RPMI8226 (cell line): ENCODE data around the gene ATF7.

ENCODE experiments used
- DNase-seq: peaks from one replicate; pipeline ENCODE4 v3.0.0-alpha.2; 2015

The ATF7 gene

DNA sequence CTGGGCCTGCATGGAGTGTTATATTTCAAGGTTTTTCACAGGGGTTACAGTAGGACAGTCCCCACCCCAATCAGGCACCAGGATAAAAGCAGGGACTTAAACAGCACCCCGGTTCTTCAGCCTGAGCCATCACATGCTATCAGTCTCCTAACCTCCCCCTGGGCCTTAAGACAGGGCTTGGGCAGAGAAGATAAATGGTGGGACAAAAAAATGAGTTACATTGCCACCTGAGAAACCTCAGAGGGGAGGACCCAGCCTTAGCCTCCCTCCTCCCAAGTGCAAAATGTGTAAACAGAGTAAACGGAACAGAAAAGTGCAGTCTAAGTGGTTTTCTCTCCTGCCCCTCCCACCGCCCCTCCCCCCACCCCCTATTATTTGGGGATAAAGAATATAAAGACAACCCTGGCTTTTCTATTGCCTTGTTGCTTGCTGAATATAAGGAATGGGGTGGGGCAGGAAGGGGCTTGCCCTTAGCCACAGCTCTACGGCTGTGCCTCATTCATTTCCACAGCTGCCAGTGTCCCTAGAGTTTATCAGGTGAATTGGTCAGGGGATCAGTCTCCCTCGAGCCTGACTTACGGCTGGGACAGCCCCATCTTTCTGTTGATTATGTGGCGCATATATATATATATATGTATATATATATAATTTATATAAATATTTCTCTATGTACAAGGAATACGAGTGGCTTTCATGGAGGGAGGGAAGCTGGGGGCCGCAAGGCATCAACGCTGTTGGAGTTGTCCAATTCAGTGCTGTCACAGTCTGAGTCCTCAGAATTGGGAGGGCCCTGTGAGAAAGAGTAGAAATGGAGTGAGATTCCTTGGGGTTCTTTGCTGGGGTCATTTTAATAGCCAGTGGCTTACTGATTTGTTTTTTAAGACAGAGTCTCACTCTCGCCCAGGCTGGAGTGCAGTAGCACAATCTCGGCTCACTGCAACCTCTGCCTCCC lies 145.4 kb downstream of the ATF7 start:
- DNase-seq = peak; percentile 42

DNA sequence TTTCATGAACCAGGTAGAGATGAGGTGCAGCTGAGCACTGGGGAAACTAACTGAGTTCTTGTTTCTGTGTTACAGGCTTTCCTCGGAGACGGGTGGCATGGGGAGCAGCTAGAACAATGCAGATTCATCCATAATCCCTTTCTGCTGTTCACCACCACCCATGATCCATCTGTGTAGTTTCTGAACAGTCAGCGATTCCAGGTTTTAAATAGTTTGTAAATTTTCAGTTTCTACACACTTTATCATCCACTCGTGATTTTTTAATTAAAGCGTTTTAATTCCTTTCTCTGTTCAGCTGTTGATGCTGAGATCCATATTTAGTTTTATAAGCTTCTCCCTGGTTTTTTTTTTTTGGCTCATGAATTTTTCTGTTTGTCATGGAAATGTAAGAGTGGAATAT lies 146.9 kb downstream of the ATF7 start:
- no peak for DNase-seq

DNA sequence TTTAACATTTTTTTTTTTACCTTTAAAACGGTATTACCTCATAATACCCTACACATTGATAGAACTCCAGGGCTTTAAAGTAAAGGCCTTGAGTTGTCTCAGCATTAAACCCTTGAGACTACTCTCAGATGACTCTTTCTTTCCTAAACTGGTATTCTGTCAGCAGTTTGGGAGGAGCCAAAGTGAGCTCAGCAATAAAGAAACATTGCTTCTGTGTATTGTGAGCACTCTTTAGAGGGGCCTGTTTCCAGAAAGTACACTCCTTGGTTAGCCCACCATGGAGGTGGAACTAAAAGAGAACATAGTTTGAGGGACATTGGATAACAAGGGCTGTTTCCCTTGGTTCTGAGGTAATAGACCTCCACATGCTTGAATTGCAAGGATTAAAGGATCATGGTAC lies 147.3 kb downstream of the ATF7 start:
- DNase-seq = no peak

DNA sequence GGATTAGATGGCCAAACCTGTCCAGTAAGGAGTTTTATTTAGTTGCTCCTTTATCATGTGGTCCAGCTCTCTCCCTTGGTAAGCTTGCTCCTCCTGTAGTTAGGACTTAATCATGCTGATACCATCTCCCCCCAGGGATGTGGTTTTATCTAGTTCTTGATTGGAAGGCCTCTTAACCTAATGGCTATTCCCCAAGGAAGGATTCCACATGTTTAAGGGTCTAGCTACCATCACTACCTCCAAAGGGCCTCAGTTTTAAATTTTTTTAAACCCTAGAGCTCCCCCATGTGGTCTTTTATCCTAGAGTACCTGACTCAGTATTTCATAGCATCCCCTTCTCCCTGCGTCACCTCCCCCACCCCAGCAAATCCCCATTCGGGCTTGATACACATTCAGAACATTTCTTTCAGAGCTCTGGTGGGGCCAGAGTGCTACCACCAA lies 149.4 kb downstream of the ATF7 start:
- no peak for DNase-seq

DNA sequence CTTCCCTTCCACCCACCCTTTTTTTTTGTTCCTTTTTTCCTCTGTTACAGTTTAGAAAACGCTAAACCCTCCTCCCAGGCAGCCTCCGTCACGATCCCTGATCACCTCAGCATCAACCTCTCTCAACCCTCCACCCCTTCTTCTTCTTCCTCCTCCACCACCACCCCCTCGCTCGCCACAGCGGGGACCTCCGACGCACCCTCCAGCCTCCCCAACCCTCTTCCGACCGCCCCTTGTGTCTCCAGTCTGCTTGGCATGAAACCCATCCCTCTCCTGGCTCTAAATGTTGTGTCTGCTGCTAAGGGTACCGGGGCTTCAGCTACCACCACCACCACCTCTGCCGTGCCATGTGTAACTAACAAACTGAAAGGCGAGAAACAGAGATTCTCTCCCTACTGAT lies 151.4 kb downstream of the ATF7 start:
- DNase-seq = no peak

DNA sequence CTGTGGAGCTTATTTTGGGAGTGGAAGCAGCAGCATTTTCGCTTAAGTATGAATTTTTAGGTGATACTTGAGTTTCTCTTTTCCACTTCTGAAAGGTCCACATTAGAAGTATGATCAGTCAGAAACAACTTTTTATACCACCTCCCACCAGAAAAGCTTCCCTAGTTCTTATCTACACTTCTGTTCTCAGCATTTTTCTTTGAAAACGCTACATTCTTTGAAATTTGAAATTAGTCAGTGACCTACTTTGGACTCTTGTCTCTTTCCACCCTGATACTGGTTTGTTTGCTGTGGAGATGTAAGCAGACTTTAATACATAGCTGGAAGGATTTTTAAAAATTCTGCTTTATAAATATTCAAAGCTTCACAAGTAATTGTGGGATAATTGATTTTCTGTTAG lies 152.1 kb downstream of the ATF7 start:
- DNase-seq = no peak

DNA sequence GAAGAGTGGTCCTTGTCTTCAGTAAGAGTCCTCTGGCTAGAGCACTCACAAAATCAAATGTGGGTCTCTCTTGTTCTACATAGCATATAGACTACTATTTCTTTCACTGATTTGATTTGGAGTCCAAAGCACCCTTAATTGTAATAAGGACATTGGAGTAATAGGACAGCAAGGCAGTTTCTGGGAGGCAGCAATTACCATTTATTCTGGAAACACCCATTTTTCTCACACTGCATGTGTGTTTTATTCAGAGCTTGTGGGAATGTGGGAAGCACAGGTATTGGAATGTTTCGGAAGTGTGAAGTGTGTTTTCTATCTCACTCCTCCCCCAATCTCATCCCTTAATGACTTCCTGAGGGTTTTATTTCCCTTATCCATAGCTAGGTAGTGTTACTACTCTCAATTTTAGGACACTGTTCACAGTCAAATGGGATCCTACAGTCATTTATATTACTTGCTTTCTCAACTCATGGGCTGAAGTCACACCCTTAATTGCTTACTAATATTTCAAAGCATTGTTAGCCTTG lies 154.1 kb downstream of the ATF7 start:
- no peak for DNase-seq

DNA sequence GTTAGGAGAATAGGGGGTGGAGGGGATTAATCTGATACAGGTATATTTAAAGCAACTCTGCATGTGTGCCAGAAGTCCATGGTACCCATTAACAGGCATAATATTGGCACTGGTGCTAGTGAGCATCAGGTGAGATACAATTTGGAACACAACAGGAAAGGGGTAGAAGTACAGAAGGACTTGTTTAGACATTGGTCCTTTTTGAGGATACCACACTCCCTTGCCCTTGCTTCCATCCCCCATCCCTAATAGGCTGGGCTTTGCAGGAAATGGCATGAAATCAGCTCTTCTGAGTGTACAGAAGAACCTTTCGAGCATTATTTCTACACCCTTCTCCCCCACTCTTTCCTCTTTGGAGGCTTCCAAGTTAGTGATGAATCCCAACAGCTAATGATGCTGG lies 157.9 kb downstream of the ATF7 start:
- peak; percentile 19 for DNase-seq

DNA sequence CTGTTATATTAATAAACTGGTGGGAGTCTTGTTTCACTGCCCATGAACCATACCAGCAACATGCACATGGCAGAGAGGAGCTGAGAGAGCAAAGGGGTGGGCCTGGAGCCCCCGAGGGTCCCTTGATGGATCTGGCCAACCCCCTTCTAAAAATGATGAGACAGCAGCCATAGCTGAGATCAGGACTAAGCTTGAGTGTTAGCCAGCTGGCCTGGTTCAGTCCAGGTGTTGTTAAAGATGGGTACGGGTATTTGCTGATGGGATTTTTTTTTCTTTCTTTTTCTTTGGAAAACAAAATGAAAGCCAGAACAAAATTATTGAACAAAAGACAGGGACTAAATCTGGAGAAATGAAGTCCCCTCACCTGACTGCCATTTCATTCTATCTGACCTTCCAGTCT lies 158.3 kb downstream of the ATF7 start:
- DNase-seq = peak; percentile 68

DNA sequence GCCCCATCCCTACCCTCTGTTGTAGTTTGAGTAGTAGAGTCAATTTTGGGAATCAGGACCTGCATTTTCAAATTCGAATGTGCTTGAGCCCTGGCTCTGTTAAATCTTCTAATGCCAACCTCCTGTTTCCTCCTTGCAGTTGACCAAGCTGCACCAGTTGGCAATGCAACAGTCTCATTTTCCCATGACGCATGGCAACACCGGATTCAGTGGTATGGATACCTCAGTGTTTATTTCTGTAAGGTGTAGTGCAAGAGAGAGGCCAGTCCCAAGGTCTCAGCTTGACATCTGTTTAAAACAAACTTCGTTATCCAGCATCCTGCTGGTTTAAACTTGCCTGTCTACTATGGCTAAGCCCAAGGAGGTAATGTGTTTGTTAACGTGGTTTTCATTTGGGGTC lies 159.1 kb downstream of the ATF7 start:
- DNase-seq = no peak

DNA sequence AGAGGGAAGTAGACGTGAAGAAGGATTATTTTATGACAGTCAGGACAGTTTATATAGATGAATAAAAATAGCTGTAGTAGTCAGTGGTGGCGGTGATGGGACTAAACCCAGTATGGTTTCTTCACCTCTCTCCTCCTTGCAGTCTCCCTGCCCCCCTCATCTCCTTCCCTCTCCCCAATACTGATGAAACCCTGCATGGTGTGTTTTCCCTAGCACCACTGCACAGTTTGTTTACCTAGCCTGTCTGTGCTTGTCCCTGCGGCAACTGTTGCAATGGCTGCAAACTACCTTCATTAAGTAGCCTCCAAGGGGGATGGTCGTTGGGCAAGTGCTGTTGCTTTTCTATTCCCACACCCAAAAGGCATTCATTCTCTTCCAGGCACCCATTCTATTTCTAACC lies 159.5 kb downstream of the ATF7 start:
- DNase-seq = no peak

DNA sequence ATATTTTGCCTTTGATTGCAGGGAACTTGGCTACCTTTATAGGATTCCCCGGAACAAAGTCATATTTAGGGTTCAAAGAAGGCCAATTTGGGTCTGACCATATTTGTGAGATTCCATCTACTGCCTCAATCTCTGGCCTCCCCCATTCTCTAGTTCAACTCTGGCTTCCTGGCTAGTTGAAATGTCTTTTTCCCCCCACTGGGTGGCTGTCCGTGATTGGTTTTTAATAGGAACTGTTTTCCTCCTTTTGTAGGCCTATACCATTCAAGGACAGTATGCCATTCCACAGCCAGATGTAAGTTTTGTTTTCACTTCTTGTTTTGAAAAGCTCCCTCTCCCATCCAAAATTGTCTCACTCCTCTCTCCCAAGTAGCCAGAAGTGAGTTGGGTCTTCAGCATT lies 160.5 kb downstream of the ATF7 start:
- peak; percentile 52 for DNase-seq

DNA sequence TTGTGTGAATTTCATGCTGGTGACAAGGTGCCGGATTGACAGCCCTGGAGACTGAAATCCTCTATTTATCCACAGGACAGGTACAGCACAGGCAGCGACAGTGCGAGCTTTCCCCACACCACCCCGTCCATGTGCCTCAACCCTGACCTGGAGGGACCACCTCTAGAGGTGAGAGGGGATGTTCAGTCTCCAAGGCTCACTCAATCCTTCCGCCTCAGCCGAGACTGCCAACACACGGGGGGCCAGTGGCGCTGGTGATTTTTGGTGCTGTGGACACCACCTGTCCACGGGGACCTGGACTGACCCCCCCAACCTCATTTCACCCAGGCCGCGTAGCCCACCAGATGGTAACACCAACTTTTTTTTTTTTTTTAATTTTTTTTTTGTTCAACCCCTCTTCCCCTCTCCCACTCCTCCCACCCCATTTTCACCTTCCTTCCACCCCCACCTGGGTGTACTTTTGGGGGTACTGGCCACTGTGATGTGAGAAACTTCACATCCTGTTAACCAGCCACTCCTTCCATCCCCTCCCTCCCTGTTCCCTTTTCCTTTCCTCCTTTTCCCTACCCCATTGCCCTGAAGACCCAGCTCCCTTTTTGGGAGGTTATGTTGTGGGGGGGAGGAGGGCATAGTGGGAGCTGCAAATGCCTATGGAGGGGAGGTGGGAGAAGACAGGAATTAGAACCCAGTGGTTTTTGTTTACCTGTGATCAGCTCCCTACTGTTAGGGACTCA lies 161.3 kb downstream of the ATF7 start:
- DNase-seq = no peak

DNA sequence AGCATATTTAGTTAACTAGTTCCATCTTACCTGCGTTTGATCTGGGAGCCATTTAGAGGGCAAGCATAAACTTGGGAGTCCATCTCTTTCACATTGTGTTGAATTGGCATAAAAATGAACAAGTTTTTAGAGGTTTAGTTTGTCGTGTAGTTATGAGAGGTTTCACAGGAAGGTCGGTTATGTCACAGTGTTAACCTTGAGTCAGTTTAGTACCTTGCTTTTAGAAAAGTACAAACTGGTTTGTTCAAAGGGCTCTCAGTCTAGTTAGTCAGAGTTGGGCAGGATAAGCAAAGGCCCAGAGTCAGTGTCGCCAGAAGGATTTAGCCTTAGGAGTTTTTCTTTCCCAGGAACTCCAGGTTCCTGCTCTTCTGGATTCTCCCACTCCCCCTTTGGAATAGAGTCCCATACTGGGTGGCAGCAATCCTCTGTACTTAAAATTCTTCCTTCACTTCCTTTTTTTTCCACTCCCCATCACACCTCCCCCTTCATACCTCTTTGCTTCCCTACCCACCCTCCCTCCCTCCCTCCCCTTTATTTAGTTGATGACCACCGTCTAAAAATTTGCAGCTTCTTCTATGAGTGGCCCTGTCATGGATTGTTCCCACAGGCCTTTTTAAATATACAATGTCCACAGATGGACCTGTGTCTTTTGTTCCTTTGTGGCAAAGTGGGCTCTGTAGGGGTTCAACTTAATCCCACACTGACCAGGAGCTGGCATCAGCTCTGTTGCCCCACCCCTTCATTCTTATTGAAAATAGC lies 162.2 kb downstream of the ATF7 start:
- no peak for DNase-seq

DNA sequence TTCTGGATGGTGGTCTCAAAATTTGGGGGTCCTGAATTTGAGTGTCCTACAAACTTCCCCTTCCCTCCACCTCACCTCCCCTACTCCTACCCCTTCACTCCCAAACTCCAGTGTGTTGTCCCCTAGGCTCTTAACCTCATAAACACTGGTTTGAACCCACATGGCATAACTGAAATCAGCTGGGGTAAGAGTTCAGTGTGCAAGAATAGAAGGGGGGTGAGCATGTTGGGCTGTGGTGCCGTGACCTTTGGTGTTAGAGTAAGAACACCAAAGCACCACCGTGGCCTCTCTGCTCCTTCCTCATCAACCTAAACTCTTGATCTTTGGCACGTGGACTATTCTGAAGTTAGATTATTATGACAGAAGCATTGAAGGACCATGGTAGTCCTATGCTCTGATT lies 163.2 kb downstream of the ATF7 start:
- no peak for DNase-seq

DNA sequence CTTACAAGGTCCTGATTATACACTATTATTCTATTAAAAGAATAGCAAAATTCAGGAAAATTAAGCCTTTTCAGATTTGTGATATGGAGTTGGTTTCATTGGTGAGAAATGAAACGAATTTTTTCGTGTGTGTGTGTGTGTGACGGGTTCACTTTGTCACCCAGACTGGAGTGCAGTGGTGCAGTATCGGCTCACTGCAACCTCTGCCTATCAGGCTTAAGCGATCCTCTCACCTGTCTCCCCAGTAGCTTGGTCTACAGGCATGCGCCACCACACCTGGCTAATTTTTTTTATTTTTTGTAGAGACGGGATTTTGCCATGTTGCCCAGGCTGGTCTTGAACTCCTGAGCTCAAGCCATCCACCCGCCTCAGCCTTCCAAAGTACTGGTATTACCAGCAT lies 164.6 kb downstream of the ATF7 start:
- no peak for DNase-seq

DNA sequence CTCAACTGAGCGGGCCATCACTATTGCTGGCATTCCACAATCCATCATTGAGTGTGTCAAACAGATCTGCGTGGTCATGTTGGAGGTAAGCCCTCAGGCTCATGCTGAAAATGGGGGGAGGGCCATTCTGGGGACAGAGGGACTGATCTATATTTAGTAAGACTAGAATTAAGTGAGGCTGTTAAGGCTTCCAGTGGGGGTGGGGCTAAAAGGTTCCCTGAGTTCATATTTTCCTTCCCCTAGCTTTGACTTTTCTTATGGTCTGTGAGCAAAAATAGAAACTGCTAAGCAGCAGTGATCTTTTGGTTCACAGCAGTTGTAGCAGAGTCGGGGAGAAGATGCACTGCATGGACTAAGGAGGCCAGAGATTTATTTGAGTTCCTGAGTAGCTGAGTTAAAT lies 165.1 kb downstream of the ATF7 start:
- DNase-seq = peak; percentile 86

DNA sequence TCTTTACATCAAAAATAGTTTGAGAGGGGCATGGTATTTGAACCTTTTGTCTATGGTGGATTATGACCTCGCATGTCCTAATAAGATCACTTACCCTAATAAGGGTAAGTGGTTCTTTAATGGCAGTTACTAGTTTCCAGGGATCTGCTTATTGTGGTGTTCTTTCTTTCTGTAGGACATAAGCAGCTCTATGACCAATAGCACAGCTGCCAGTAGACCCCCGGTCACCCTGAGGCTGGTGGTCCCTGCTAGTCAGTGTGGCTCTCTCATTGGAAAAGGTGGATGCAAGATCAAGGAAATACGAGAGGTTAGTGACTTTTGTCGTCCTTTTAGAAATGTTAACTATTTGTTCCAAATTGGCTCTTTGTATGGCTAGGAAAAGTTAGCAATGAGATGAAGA lies 167.1 kb downstream of the ATF7 start:
- DNase-seq = no peak
